Liver (tissue), 9 donors: Measurements from ENCODE around the gene PINLYP. TPM values are rescaled to one million over a fixed set of nuclear protein-coding genes. Genes with fewer than 3 reads are reported as not detected.

Experiments
- DNase-seq: peaks from one replicate; pipeline ENCODE4 v3.0.0-alpha.2; 2017; ENCODE audit warnings: low spot score
- H3K27ac ChIP-seq, 2 donors: one replicate each; pipeline ENCODE4 v1.7.0; 2013; ENCODE audit warnings: inconsistent platforms in 2 of 2, low read length in 2 of 2, control low read depth in 1 of 2, low read depth in 1 of 2, mild to moderate bottlenecking in 1 of 2
- H3K27me3 ChIP-seq, 4 donors: one replicate each; pipeline versions ENCODE4 v1.6.1 to v1.7.0; 2013; ENCODE audit warnings: low read length in 3 of 4, inconsistent platforms in 1 of 4, mild to moderate bottlenecking in 1 of 4, moderate library complexity in 1 of 4; ENCODE audit not compliant: control insufficient read depth in 4 of 4, insufficient read depth in 4 of 4
- H3K36me3 ChIP-seq, 4 donors: one replicate each; pipeline versions ENCODE4 v1.6.1 to v1.7.0; 2013; ENCODE audit warnings: low read length in 3 of 4, mild to moderate bottlenecking in 3 of 4, low read depth in 1 of 4, moderate library complexity in 1 of 4; ENCODE audit not compliant: control insufficient read depth in 4 of 4, insufficient read depth in 3 of 4
- H3K4me1 ChIP-seq, 4 donors: one replicate each; pipeline versions ENCODE4 v1.6.1 to v1.7.0; 2013; ENCODE audit warnings: low read length in 3 of 4, mild to moderate bottlenecking in 3 of 4, moderate library complexity in 1 of 4; ENCODE audit not compliant: control insufficient read depth in 4 of 4, insufficient read depth in 4 of 4
- H3K4me3 ChIP-seq, 3 donors: one replicate each; pipeline versions ENCODE4 v1.6.1 to v1.7.0; 2013; ENCODE audit warnings: low read length in 3 of 3, control low read depth in 1 of 3, low read depth in 1 of 3, mild to moderate bottlenecking in 1 of 3
- H3K9ac ChIP-seq, 2 donors: one replicate each; pipeline ENCODE4 v1.7.0; 2013; ENCODE audit warnings: low read length in 2 of 2, mild to moderate bottlenecking in 2 of 2, moderate library complexity in 2 of 2, control low read depth in 1 of 2, low read depth in 1 of 2
- H3K9me3 ChIP-seq, 4 donors: one replicate each; pipeline versions ENCODE4 v1.6.1 to v1.7.0; 2013; ENCODE audit warnings: low read length in 3 of 4; ENCODE audit not compliant: control insufficient read depth in 4 of 4
- ATF3 ChIP-seq: IDR thresholded peaks from 2 replicates; pipeline ENCODE4 v1.6.1; 2016; ENCODE audit warnings: antibody characterized with exemption
- CTCF ChIP-seq: fragments of 150-350 bp; IDR thresholded peaks from 2 replicates; pipeline ENCODE4 v1.5.1; 2017; ENCODE audit warnings: improper control_type of control experiment, low read depth, low read length; ENCODE audit not compliant: missing input control
- EGR1 ChIP-seq, 2 donors: IDR thresholded peaks; 2 replicates each; pipeline ENCODE4 v1.6.1; 2016 to 2018; ENCODE audit warnings: antibody characterized with exemption in 2 of 2, low read depth in 2 of 2
- FOXA1 ChIP-seq: IDR thresholded peaks from 2 replicates; pipeline ENCODE4 v1.6.1; 2016; ENCODE audit warnings: antibody characterized with exemption
- FOXA2 ChIP-seq: IDR thresholded peaks from 2 replicates; pipeline ENCODE4 v1.6.1; 2016; ENCODE audit warnings: antibody characterized with exemption
- GABPA ChIP-seq, 2 donors: IDR thresholded peaks in 1 of 2; conservative IDR thresholded peaks in 1 of 2; 2 replicates each; pipeline ENCODE4 v1.6.1; 2016; ENCODE audit warnings: antibody characterized with exemption in 2 of 2, mild to moderate bottlenecking in 1 of 2, moderate library complexity in 1 of 2
- HNF4G ChIP-seq: IDR thresholded peaks from 2 replicates; pipeline ENCODE4 v1.6.1; 2016; ENCODE audit warnings: antibody characterized with exemption
- RAD21 ChIP-seq, 2 donors: IDR thresholded peaks; 2 replicates each; pipeline ENCODE4 v1.6.1; 2016; ENCODE audit warnings: antibody characterized with exemption in 2 of 2, mild to moderate bottlenecking in 2 of 2
- RXRA ChIP-seq, 2 donors: IDR thresholded peaks; 2 replicates each; pipeline ENCODE4 v1.6.1; 2017 to 2018; ENCODE audit warnings: antibody characterized with exemption in 2 of 2, mild to moderate bottlenecking in 1 of 2
- SP1 ChIP-seq: IDR thresholded peaks from 2 replicates; pipeline ENCODE4 v1.6.1; 2018; ENCODE audit warnings: antibody characterized with exemption, mild to moderate bottlenecking
- TAF1 ChIP-seq: conservative IDR thresholded peaks from 2 replicates; pipeline ENCODE4 v1.6.1; 2016; ENCODE audit warnings: antibody characterized with exemption, mild to moderate bottlenecking
- YY1 ChIP-seq: IDR thresholded peaks from 2 replicates; pipeline ENCODE4 v1.6.1; 2016; ENCODE audit warnings: antibody characterized with exemption, mild to moderate bottlenecking
- ZBTB33 ChIP-seq: IDR thresholded peaks from 2 replicates; pipeline ENCODE4 v1.6.1; 2016; ENCODE audit warnings: antibody characterized with exemption
- WGBS: extraction: QIAGEN DNeasy Blood & Tissue Kit; methylation state at CpG from one replicate; pipeline ENCODE4 v1.1.7; 2013; 5-methylcytosine and 5-hydroxymethylcytosine counted together
- polyA plus RNA-seq, 2 donors: library from polyadenylated mRNA; stranded (reverse) in 1 of 2; unstranded in 1 of 2; fragments of 200-250 nt in 1 of 2; fragments of >200 nt in 1 of 2; fragmentation: Nextera tagmentation in 1 of 2; extraction: Ambion mirVana in 1 of 2; gene quantifications; one replicate each; pipeline versions ENCODE4 v1.2.1 to v1.2.3, GENCODE V29; 2013 to 2015
- total RNA-seq, 2 donors: library from RNA; depleted of rRNA; stranded (reverse); fragments of >200 nt; gene quantifications; one replicate each; pipeline ENCODE4 v1.2.3, GENCODE V29; 2014
- donor health status: healthy.
- donor health status: healthy.
- donor health status: healthy.
- donor health status: healthy.
- donor health status: healthy.

PINLYP gene
- total RNA-seq (1 to 10 TPM in 1 of 2 donors, under 1 TPM in 1; 0.42 to 4.3 TPM), polyA plus RNA-seq (under 1 TPM; 0.50 to 0.64 TPM)

GRCh38 chr19:43575156-43575950 lies at the start of gene PINLYP, which contains the start of gene XRCC1:
TSS of gene PINLYP (plus strand) at chr19:43575801. CDS start at chr19:43577192, 1,391 bp downstream.
TSS of gene XRCC1 (minus strand) at chr19:43575527. CDS start at chr19:43575458, 69 bp downstream.
- no peaks in the 10 kb centered on the region for H3K27me3 ChIP-seq
- peaks cover 2 to 16% (median 13%) of the 10 kb centered on the region in 4 donors for H3K4me1 ChIP-seq
- H3K9ac ChIP-seq, result peak within 1 kb of the TSS; percentile 92 to 96
- peak; percentile 93 for DNase-seq
- TF ChIP-seq YY1 (peak; percentile 41), SP1 (peak; percentile 30), EGR1 (IDR thresholded peaks at IDR 0.05; ENCODE audit: low read depth in 2 of 2) (no peak), GABPA (IDR thresholded peaks at IDR 0.05 in 1 of 2, conservative IDR thresholded peaks at IDR 0.05 in 1 of 2) (peak in 1 of 2 donors; percentile 61)
- H3K9me3 ChIP-seq, result no peaks in the 10 kb centered on the region
- WGBS, result under 1% methylated on average over 51 of the region's 51 CpGs
- no peaks in the 10 kb centered on the region for H3K36me3 ChIP-seq
- peak within 1 kb of the TSS; percentile 58 to 92 (median 75) for H3K4me3 ChIP-seq
- H3K27ac ChIP-seq, result peak within 1 kb of the TSS; percentile 57 to 75

GRCh38 chr19:43525836-43526771 lies 49.5 kb upstream of the PINLYP start:
- peak overlapping the region; percentile 76 to 85 for H3K27ac ChIP-seq
- WGBS, result 3% methylated on average over 26 of the region's 26 CpGs

More at GRCh38 chr19:43525836-43526771, 49.5 kb upstream of the PINLYP start:
- peaks cover 0 to 3% (median under 1%) of the 10 kb centered on the region in 4 donors for H3K36me3 ChIP-seq
- TF ChIP-seq TAF1, result no peak
- no peak for TF ChIP-seq EGR1 (IDR thresholded peaks at IDR 0.05; ENCODE audit: low read depth in 2 of 2)
- no peak for TF ChIP-seq FOXA2
- TF ChIP-seq ZBTB33, result no peak
- no peak for TF ChIP-seq RAD21 (IDR thresholded peaks at IDR 0.05)
- TF ChIP-seq ATF3, result no peak
- TF ChIP-seq FOXA1, result no peak
- no peak for TF ChIP-seq RXRA (IDR thresholded peaks at IDR 0.05)
- TF ChIP-seq CTCF, result no peak
- TF ChIP-seq HNF4G, result no peak
- TF ChIP-seq SP1, result no peak
- H3K27me3 ChIP-seq, result no peaks in the 10 kb centered on the region
- no peaks in the 10 kb centered on the region for H3K9me3 ChIP-seq
- H3K4me1 ChIP-seq, result peaks cover 0 to 33% (median 27%) of the 10 kb centered on the region in 4 donors
- DNase-seq, result no peak
- H3K4me3 ChIP-seq, result peak overlapping the region; percentile 94 to 97 (median 94)
- H3K9ac ChIP-seq, result peak overlapping the region; percentile 68 to 88
